Measurements from ENCODE around the gene HPS5. TPM values are rescaled to one million over a fixed set of nuclear protein-coding genes. Genes with fewer than 3 reads are reported as not detected.
A peak's percentile ranks its signal among the peaks of the same experiment; 100 is the strongest.

The HPS5 gene
- total RNA-seq, 4 donors from 2014 or later = 3.0 to 18.9 (median 14.2) TPM

- Histone ChIP-seq H3K27me3 (peaks cover 22% of the 10 kb centered on the region), H3K27ac (no peak overlapping the region), H3K4me3 (no peak overlapping the region), H3K9me3 (no peaks in the 10 kb centered on the region), H3K4me1 (no peaks in the 10 kb centered on the region), H3K36me3 (no peaks in the 10 kb centered on the region)
- intact Hi-C loops (cut with DNase I; ENCODE audit: low total_unique reads) (no loop called here), in situ Hi-C loops (cut with MboI; ENCODE audit: low pct_ligation_motif_present in 1 of 4, low pct_unique_long_range_greater_than_20kb in 1 of 4, low sequenced_read_pairs in 3 of 4) (no loop called here)
- no peak for DNase-seq
- WGBS, 2 donors (ENCODE audit: low coverage in 1 of 2) = 49 to 59% methylated on average over 5 to 8 of the region's 8 CpGs
- TF ChIP-seq POLR2AphosphoS5 (IDR thresholded peaks at IDR 0.05) (no peak), CTCF (IDR thresholded peaks at IDR 0.05) (no peak)
Measured at GRCh38 chr11:18235394-18236334, 86.3 kb downstream of the HPS5 start.

- TF ChIP-seq POLR2A (IDR thresholded peaks at IDR 0.05) = no peak
- TF ChIP-seq POLR2AphosphoS5 (IDR thresholded peaks at IDR 0.05) = no peak
- no peak for TF ChIP-seq EP300 (IDR thresholded peaks at IDR 0.05; ENCODE audit: low read depth)
- no peak for TF ChIP-seq CTCF (IDR thresholded peaks at IDR 0.05)
- DNase-seq = no peak
- H3K4me1 ChIP-seq = no peaks in the 10 kb centered on the region
- H3K4me3 ChIP-seq = no peak overlapping the region
- H3K36me3 ChIP-seq = no peaks in the 10 kb centered on the region
- intact Hi-C loops (cut with DNase I; ENCODE audit: low total_unique reads) (no loop called here), in situ Hi-C loops (cut with MboI; ENCODE audit: low pct_ligation_motif_present in 1 of 4, low pct_unique_long_range_greater_than_20kb in 1 of 4, low sequenced_read_pairs in 3 of 4) (no loop called here)
- WGBS, 2 donors (ENCODE audit: low coverage in 1 of 2) = 86 to 89% methylated on average over 4 of the region's 4 CpGs
- no peaks in the 10 kb centered on the region for H3K9me3 ChIP-seq
- no peak overlapping the region for H3K27ac ChIP-seq
- peaks cover 12% of the 10 kb centered on the region for H3K27me3 ChIP-seq
Measured at GRCh38 chr11:18233912-18234311, 88.0 kb downstream of the HPS5 start.

GRCh38 chr11:18230859-18231258, 91.1 kb downstream of the HPS5 start:
- intact Hi-C loops (cut with DNase I; ENCODE audit: low total_unique reads) = no loop called here
- WGBS, 2 donors (ENCODE audit: low coverage in 1 of 2) = 89% methylated on average over 2 of the region's 2 CpGs; no CpG with 5 or more reads in 1 of the 2 donors
- H3K36me3 ChIP-seq = no peaks in the 10 kb centered on the region
- no peaks in the 10 kb centered on the region for H3K27me3 ChIP-seq
- no peak for DNase-seq
- no peak overlapping the region for H3K27ac ChIP-seq
- in situ Hi-C loops (cut with MboI; ENCODE audit: low pct_ligation_motif_present in 1 of 4, low pct_unique_long_range_greater_than_20kb in 1 of 4, low sequenced_read_pairs in 3 of 4) = no loop called here
- H3K9me3 ChIP-seq = no peaks in the 10 kb centered on the region
- H3K4me1 ChIP-seq = no peaks in the 10 kb centered on the region
- TF ChIP-seq EP300 (IDR thresholded peaks at IDR 0.05; ENCODE audit: low read depth) (no peak), POLR2A (IDR thresholded peaks at IDR 0.05) (no peak), POLR2AphosphoS5 (IDR thresholded peaks at IDR 0.05) (no peak), CTCF (IDR thresholded peaks at IDR 0.05) (no peak)
- no peak overlapping the region for H3K4me3 ChIP-seq

- H3K36me3 ChIP-seq = no peaks in the 10 kb centered on the region
- no peaks in the 10 kb centered on the region for H3K4me1 ChIP-seq
- intact Hi-C loops (cut with DNase I; ENCODE audit: low total_unique reads) = no loop called here
- H3K9me3 ChIP-seq = no peaks in the 10 kb centered on the region
- H3K27ac ChIP-seq = peak overlapping the region in 1 of 4 donors; percentile 3
- DNase-seq = no peak
- no peaks in the 10 kb centered on the region for H3K27me3 ChIP-seq
- in situ Hi-C loops (cut with MboI; ENCODE audit: low pct_ligation_motif_present in 1 of 4, low pct_unique_long_range_greater_than_20kb in 1 of 4, low sequenced_read_pairs in 3 of 4) = no loop called here
- TF ChIP-seq EP300 (IDR thresholded peaks at IDR 0.05; ENCODE audit: low read depth) (no peak), POLR2AphosphoS5 (IDR thresholded peaks at IDR 0.05) (no peak), CTCF (IDR thresholded peaks at IDR 0.05) (no peak), POLR2A (IDR thresholded peaks at IDR 0.05) (no peak)
- WGBS, 2 donors (ENCODE audit: low coverage in 1 of 2) = 79% methylated on average over 3 of the region's 3 CpGs; no CpG with 5 or more reads in 1 of the 2 donors
- H3K4me3 ChIP-seq = no peak overlapping the region
Measured at GRCh38 chr11:18229501-18229900, 92.4 kb downstream of the HPS5 start.

Small RNA genes within 50 kb of the gene (small RNA-seq; reads per million reads assigned to genes)
- gene RNA5SP333 = 0 reads per million in 4 donors
- 0 reads per million in 4 donors for gene RNA5SP334

Other genes with a start within 250 kb of the HPS5 start
- 10 to 100 TPM; 11.5 to 23.0 (median 12.7) TPM for gene SAAL1, start 216.1 kb downstream of the HPS5 start, total RNA-seq
- gene MRGPRX3, start 189.6 kb downstream of the HPS5 start, total RNA-seq = not detected
- not detected for gene MRGPRX4, start 149.3 kb downstream of the HPS5 start, total RNA-seq
- not detected for gene SAA4, start 85.3 kb downstream of the HPS5 start, total RNA-seq
- 1 to 10 TPM in 2 of 4 donors, not detected in 2; 1.1 to 4.4 TPM for gene SAA2, start 73.5 kb downstream of the HPS5 start, total RNA-seq
- 10 to 100 TPM in 2 of 4 donors, 1 to 10 TPM in 1, not detected in 1; 6.0 to 38.9 (median 17.1) TPM for gene SAA1, start 55.9 kb downstream of the HPS5 start, total RNA-seq
- gene GTF2H1, start 427 bp upstream of the HPS5 start, total RNA-seq = 100 to 1,000 TPM in 1 of 4 donors, 10 to 100 TPM in 3; 46.6 to 147 (median 60.0) TPM
- 100 to 1,000 TPM; 292 to 386 (median 318) TPM for gene LDHA, start 72.4 kb upstream of the HPS5 start, total RNA-seq
- gene LDHC, start 90.2 kb upstream of the HPS5 start, total RNA-seq = not detected
- gene LDHAL6A, start 133.7 kb upstream of the HPS5 start, total RNA-seq = not detected
- 10 to 100 TPM; 32.2 to 95.8 (median 81.2) TPM for gene TSG101, start 204.8 kb upstream of the HPS5 start, total RNA-seq